Thyroid gland (tissue), 4 donors: Measurements from ENCODE around the gene FBXO17.

Experiments used
- CTCF ChIP-seq, 6 experiments: fragments of 200-600 bp in 3 of 6; fragments of 450-650 bp in 3 of 6; sonication (generic) in 3 of 6; IDR thresholded peaks; one replicate each; pipeline ENCODE4 v1.5.1; 2016 to 2019; ENCODE audit warnings: antibody characterized with exemption in 6 of 6, mild to moderate bottlenecking in 2 of 6, inconsistent platforms in 1 of 6, moderate library complexity in 1 of 6
- POLR2A ChIP-seq, 2 donors: fragments of 450-650 bp; IDR thresholded peaks; one replicate each; pipeline ENCODE4 v1.6.1; 2017; ENCODE audit warnings: antibody characterized with exemption in 2 of 2, mild to moderate bottlenecking in 2 of 2, moderate library complexity in 1 of 2

- no peak for TF ChIP-seq CTCF (IDR thresholded peaks at IDR 0.05)
- no peak for TF ChIP-seq POLR2A (IDR thresholded peaks at IDR 0.05)
Observed at GRCh38 chr19:38905620-38906019, 69.9 kb downstream of the FBXO17 start.
